ENCODE results near the gene CCDC50.
A peak's percentile ranks its signal among the peaks of the same experiment; 100 is the strongest.

CCDC50 gene, protein sequence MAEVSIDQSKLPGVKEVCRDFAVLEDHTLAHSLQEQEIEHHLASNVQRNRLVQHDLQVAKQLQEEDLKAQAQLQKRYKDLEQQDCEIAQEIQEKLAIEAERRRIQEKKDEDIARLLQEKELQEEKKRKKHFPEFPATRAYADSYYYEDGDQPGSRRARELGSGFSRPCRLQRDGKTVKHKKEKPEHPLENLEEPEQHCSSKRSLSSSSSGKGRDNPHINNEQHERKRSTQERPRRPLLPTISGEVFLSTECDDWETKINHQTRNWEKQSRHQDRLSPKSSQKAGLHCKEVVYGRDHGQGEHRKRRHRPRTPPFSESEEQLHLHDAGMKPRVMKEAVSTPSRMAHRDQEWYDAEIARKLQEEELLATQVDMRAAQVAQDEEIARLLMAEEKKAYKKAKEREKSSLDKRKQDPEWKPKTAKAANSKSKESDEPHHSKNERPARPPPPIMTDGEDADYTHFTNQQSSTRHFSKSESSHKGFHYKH

DNA sequence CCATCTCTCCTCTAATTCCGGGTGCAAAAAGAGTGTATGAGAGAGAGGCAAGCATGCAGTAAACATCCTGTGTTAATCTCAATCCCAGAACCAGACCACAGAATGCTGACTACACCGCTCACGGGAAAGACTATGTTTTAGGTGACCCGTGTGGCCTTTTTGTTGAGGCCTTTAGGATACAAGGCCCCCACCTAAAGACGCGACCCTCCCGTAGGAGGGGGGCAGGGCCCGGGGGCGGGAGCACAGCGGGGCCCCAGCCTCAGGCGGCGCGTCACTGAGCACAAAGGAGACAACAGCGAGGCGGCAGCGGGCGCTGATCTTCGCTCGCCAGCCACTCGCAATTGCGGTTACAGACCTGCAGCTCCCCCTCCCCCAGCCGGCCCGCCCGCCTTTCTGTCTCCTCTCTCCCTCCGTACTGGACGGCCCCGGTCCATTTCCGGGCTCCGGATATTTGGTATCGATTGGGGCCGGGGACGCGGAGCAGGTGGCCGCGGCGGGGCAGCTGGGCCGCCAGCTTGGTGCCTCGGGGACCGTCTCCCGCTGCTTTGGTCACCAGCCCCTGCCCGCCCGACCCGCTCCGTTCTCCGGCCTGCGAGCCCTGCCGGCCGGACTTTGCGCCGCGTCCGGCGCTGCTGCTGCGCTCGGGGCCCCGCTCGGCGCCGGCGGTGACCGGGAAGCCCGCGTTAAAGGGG, at the start of gene CCDC50:
TSS of gene CCDC50 (plus strand) at position 433 of the 692 bp plus-strand sequence. CDS start 281 bp downstream, outside the sequence.
- DNase-seq, result peak; percentile 50

DNA sequence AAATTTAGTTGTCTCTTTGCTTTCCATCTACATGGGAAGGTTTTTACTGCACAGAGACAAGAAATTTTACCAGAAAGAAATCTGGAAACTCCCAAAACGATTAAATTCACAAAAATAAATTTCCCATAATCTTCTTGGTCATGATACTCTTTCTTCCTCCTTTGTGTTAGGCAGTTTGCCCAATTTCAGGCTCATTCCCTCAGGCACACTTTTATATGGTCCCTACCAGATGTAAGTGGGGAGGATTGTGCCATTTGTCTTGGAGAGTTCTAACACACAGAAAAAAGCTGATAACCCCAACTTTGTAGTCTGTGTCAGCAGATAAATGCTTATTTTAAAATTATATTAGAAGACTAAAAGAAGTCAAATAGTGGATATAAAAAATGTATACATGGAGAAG, 49.1 kb upstream of the CCDC50 start:
- DNase-seq, result no peak

- DNase-seq, result no peak
Measured at GRCh38 chr3:191280882-191281281, 48.3 kb upstream of the CCDC50 start.

GRCh38 chr3:191282251-191283185, 46.7 kb upstream of the CCDC50 start:
- no peak for DNase-seq

DNA sequence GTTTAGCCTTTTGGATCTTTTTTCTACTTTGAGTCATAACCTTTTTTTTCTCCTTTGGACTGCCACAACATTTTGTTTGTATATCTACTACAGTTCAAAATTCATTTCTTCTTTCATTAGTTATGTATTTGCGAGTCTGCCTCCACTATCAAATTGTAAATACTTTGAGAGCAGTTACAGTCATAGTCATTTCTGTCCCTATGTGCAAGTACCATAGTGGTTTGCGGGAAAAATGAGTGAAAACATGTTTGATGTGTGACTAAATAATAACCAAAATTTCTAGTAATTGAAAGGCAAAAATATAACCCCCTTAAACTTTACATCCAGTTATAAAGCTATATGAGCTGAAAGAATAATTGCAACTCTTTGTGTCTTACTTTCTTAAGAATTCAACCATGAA, 45.8 kb upstream of the CCDC50 start:
- no peak for DNase-seq

GRCh38 chr3:191290311-191291025, 38.7 kb upstream of the CCDC50 start:
- no peak for DNase-seq

DNA sequence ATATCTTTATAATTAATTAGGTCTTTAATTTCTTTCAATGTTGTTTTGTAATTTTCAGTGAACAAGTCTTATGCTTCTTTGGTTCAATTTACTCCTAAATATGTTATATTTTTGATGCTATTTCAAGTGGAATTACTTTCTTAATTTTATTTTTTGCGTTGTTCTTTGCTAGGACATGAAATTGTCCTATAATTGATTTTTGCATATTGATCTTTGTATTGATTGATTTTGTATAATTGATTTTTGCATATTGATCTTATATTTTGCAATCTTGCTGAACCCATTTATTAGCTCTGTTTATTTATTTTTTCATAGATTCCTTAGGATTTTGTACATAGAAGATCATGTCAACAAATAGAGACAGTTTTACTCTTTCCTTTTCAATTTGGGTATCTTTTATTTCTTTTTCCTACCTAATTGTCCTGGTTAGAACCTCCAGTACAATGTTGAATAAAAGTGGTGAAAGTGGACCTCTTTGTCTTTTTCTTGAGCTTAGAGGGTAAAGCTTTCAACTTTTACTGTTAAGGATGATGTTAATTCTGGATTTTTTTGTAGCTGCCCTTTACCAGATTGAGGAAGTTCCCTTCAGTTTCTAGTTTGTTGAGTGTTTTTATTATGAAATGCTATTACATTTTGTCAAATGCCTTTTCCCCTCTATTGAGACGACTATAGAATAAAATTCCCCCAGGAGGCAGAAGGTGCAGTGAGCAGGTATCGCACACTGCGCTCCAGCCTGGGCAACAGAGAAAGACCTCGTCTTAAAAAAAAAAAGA, 36.8 kb upstream of the CCDC50 start:
- no peak for DNase-seq

- no peak for DNase-seq
Measured at GRCh38 chr3:191294291-191294690, 34.9 kb upstream of the CCDC50 start.

DNA sequence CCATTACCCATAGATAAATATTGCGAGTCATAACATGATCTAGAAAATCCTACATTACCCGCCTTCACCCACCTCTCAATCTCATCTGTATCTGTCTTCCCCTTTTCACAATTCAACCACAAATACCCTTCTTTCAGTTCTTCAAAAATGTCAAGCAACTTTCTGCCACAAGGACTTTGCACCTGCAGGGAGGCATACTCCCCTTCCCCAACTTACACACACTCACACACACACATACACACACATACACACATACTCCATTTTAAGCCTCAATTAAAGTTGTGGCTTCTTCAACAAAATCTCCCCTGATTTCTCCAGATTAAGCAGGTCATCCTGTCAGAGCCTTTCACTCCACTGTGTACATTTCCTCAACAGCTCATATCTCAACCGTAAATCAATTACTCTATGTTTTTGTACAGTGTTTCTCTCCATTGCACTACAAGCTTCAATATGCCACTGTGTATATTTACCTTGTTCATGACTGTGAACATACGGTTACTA, 33.1 kb upstream of the CCDC50 start:
- DNase-seq, result no peak

GRCh38 chr3:191298846-191299245, 30.3 kb upstream of the CCDC50 start:
- no peak for DNase-seq

DNA sequence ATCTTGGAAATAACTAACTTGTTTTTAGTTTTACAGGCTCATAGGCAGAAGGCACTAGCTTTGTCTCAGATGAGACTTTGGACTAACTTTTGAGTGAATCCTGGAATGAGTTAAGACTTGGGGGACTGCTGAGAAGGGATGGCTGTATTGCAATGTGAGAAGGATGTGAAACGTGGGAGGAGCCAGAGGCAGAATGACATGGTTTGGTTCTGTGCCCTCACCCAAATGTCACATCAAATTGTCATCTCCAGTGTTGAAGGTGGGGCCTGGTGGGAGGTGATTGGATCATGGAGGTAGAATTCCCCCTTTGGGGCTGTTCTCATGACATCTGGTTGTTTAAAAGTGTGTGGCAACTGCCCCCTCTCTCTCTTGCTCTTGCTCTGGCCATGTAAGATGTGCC, 28.8 kb upstream of the CCDC50 start:
- no peak for DNase-seq

DNA sequence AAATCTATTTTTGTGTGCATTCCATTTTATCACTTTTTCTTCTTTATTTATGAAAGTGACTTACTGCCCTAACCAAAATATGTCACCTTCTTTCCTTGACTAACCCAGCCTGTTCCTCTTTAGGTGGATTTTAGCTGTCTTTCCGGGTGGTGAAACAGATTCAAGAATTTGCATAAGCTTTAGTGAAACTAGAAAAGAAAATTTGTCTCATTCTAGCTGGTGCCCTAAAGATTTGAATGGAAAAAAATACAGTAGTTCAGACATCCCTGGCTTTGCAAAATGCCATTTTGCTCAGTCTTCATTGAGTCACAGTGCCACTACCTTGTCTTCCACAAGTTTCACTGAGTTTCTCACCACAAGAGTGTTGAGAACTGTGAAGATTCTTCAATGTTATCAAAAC, 28.2 kb upstream of the CCDC50 start:
- no peak for DNase-seq

- no peak for DNase-seq
Measured at GRCh38 chr3:191301782-191302411, 27.3 kb upstream of the CCDC50 start.

DNA sequence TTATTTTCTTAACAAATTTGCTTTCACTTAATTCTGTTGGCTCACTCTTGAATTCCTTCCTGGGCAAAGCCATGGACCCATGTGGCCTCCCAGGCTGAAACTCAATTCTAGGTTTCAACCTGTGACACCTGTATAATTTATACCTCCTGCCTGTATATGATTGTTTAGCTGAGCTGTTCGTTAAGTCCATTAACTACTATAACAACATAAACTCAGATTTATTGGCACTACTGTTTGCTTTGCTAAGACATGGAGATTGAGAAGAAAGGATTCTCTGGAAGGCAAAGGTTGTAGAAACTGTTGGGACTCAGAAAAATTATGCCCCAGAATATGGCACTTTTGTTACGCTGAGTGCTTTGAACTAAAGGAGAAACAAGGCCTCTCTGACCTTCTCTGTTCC, 26.7 kb upstream of the CCDC50 start:
- no peak for DNase-seq

- DNase-seq, result no peak
Measured at GRCh38 chr3:191303596-191303995, 25.6 kb upstream of the CCDC50 start.

- no peak for DNase-seq
Measured at GRCh38 chr3:191306428-191306827, 22.8 kb upstream of the CCDC50 start.

GRCh38 chr3:191307341-191307740, 21.9 kb upstream of the CCDC50 start:
- DNase-seq, result no peak

DNA sequence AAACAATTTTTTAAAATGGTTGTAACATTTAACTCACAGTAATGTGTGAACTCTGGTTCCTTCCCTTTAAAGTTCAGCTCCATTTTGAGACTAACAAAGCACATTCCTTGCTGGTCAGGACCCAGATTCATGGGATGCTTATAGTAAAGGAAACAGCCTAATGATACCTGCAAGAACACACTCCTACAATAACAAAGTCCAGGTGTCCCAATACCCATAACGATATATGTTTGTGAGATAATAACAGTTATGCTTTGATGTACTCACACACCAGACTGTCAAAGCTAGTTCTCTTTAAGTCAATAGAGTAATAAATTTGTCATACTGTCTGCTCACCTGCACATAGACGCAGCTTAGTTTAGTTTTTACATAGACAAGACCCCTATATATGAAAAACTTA, 15.9 kb upstream of the CCDC50 start:
- no peak for DNase-seq

DNA sequence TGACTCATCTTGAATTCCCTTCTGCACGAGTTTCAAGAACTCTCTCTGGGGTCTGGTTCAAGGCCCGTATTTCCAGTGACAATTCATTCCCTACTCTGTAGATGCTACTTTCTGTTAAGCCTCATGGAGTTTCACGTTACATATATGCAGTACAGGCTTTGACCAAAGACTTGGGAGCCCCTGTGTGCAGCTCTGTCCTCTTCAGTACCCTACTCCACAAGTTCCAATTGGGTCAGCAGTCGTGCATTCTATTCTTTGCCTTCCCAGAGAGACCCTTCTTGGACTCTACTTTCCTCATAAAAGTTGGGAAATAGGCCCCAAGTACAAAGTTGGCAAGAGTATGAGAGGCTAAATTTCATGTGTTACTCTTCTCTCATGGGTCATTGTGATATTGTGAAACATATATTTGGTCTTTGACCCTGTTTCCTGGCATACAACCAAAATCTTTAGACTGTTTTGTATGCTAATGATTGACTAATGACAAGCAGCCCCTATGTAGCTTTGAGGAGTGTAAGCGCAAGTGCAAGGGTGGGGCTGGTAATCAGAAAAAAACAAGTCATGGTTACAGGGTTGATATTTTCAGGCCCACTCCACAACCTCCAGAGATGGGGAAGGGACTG, 15.0 kb upstream of the CCDC50 start:
- no peak for DNase-seq

- no peak for DNase-seq
Measured at GRCh38 chr3:191316876-191317603, 12.2 kb upstream of the CCDC50 start.

Data from stimulated activated CD4-positive, alpha-beta T cell treated with anti-CD3 and anti-CD28 coated beads, Interleukin-2, amount 100 ng/mL, for 24 hours (primary cell).